HG03457 (cell line): Measurements from ENCODE around the gene MAGI1.
"Not testable (repeated sequence)": the region's sequence is repeated elsewhere in the genome, so short reads cannot be mapped to it uniquely, and the experiment has no call there.

Experiments used
- ATAC-seq: cut with Tn5 transposase; IDR thresholded peaks from one replicate; pipeline ENCODE4 v1.9.1; 2021; ENCODE audit warnings: moderate number of reproducible peaks; ENCODE audit not compliant: unreplicated experiment

The MAGI1 gene

DNA sequence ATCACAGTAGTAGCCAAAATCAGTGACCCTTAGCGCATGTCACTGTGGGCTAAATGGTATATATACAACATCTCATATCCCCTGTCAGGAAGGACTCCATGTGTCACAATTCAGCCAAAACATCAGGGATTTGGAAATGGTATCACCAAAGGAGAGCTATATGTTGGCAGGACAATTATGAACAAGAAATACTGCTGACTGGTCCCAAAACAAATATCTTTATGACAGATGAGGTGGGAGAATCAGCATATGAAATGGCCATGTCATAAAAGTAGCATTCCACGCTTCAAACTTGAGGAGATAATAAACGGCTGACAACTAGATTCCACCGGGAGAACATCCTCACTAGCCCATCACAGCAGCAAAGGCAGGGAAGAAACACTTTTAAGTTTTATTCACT lies 158.4 kb downstream of the MAGI1 start:
- no peak for ATAC-seq

DNA sequence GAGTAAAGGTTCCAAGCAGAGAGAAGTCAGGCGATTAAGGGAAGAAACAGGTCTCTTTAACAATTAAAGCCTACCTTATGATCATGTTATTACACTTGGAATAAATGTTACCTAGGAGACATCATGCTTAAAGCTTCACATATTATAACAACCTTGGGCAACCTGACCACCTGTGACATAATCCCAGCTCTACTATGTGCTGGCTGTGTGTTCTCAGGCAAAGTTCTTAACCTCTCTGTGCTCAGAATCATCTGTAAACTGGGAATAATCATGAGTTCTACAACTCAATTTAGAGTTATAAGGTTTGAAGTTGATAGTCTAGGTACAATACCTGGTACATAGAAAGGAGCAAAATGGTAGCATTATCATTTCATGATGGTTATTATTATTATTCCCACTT lies 159.3 kb downstream of the MAGI1 start:
- no peak for ATAC-seq

DNA sequence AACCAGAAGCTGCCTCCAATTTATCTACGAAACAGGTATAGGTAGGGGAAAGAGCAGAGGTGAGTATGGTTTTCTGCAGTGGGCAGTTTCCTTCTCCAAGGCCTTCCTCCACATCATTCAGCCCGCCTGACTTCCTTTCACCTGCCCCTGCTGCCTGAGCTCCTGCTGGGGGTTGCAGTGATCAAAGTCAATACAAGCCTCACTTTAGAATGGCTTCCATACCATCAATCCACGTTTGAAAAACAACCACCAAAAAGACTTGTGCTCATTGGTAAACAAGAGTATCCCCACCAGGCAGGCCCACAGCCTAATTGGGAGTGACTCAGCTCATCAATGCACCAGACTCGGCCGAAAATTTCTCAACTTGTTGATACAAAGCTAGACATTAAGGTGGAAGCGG lies 159.9 kb downstream of the MAGI1 start:
- no peak for ATAC-seq

DNA sequence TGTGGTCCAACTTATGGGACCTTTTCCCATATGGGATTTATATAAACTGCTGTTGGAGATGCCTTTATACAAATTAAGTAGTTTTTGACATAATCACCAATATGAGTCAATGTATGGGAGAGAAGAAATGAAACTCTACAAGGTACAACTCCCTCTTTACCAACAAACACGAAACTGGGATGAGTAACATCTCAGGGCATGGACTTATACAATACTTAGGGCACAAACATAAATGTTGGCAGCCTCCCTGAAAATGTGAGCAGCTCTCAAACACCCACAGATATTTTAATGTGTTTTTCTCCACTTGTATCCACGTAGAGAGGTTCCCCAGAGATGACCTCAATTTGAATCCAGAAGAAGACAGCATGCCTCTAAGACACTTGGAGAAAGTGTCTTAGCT lies 161.6 kb downstream of the MAGI1 start:
- ATAC-seq: no peak

DNA sequence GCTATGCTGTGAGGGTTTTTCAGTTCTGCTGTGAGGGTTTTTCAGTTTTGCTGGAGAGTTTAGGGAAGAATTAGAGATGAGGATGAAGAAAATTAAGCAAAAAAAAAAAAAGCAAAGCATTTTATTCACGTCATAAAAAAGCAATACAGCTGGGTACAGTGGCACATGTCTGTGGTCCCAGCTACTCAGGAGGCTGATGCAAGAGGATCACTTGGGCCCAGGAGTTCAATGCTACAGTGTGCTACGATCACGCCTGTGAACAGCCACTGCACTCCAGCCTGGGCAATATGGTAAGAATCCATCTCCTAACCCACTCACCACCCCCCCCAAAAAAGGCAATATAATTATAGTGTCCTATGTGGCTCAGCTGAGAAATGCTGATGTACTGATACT lies 162.7 kb downstream of the MAGI1 start:
- no peak for ATAC-seq

DNA sequence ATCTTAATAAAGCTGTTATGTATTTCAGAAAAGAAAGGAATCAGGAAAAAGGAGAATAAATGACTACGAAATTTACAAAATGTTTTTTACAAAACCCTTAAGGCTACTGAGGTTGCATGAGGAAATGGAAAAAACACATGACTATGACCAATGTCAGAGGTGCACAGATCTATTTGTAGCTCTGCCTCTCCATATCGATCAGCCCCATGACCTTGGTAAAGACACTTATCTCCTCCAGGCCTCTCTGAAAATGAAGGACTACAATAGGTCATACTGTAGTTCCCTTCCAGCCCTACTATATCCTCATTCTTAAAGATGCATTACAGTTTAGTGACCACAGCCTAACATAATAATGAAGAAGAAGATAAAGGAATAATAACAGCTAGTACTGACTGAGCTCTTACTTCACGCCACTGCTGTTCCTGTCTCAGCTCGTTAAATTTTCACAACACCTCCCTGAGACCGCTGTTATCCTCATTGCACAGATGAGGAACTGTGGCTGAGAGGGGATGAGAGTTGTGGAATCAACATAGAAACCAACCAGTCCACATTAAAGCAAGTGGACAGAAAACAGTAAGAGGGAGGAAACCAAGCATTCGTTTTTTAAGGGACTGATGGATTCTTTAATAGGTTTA lies 163.2 kb downstream of the MAGI1 start:
- no peak for ATAC-seq

DNA sequence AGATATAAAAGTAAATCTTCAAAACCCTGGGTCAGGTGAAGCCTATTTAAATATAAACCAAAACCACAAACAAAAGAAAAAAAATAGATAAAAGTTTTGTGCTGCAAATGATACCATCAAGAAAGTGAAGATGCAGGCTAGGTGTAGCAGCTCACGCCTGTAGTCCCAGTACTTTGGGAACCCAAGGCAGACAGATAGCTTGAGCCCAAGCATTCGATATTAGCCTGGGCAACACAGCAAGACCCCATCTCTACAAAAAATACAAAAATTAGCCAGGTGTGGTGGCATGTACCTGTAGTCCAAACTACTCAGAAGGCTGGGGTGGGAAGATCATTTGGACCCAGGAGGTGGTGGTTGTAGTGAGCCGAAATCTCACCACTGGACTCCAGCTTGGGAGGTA lies 164.8 kb downstream of the MAGI1 start:
- ATAC-seq: no peak

DNA sequence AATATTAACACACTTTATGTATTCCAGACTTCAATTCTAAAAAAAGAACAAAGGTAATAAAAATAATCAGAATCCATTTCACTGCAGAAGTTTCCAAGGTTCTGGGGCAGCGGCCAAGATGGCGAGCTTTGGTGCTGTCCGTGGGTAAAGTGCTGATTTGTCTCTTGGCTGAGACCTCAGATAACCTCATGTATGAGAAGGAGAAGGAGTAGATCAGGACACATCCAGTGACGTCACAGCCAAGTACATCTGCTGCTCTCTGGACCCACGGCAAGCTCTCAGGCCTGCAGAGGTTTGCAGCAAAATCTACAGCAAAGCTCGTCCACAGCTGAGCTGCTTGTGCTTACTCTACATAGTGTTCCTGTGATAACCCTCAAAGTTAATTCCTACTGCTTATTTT lies 165.7 kb downstream of the MAGI1 start:
- ATAC-seq: no peak

DNA sequence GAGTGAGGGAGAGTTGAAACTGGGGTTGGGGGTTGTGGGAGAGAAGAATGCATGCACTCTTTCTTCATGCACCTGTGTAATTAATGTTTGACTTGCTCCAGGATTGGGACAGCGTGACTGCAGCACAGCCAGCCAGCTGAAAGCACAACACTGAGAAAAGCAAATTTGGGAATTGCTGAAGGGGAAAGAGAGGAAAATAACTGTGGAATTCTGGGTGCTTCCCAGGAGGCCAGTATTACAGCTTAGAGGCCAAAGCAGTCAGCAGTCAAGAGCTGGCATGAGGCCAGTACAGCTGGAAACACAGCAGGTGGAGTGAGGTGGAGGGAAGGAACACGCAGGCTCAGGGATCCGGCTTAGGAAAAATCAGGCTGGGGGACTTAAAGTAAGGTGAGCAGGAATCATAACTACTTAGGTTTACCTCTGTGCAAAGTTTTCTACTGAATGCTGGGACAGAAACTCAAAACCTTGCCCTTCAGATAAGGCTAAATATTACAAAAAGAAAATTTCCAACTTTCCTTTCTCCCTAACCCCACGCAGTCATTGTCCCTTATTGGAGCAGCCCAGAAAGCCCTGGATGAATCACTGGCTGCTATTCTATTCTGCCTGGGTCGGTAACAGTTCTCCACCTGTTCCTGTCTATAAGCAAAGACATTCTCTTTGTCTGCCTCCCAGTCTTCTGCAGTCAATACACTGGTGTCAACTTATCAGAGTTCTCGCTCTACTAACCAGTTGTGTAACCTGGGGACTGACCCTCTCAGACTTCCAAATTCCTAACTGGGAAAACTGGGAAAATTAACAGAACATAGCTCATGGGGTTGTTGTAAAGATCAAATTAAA lies 167.2 kb downstream of the MAGI1 start:
- ATAC-seq: no peak

DNA sequence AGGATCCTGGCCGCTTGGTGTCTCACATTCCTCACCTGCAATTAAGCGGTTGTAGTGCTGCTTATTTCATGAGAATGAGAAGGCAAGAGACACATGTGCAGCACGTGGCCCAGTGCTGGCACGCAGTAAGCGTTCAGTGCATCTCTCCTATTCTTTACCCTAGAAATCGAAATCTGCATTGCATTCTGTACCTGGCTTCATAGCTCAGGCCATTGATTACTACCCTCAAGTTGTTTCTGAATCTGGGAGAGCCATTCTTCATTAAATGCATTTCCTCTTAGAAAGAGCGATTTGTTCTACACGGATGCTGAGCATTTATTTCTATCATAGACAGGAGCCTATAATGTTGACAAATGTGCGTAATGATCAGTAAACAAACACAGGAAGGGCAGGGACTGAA lies 168.9 kb downstream of the MAGI1 start:
- ATAC-seq: no peak

DNA sequence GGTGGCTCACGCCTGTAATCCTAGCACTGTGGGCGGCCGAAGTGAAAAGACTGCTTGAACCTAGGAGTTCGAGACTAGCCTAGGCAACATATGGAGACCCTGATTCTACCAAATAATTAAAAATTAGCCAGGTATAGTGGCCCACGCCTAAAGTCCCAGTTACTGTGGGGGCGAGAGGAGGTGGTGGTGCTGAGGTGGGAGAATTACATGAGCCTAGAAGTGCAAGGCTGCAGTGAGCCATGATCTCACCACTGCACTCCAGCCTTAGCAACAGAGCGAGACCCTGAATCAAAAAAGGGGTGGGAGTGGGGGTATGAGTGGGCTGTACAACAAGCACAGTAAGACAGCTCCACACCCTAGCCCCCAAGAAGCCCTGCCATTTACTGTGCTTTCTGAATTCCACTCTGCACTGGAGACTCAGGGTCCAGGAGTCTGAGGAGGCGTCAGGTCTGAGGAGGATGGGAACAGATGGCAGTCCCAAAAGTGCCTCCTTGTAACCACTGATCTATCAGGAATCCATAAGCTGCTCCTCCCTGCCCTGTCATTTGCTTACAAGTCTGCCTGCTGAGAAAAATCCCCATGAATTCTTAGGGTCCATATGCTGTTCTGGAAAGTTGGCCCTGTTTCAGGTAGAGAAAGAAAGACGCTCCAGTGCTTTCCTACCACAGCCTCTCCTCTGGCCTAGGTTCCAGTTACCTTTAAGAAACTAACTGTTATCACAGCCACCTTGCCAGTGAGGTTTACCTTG lies 171.1 kb downstream of the MAGI1 start:
- no peak for ATAC-seq

DNA sequence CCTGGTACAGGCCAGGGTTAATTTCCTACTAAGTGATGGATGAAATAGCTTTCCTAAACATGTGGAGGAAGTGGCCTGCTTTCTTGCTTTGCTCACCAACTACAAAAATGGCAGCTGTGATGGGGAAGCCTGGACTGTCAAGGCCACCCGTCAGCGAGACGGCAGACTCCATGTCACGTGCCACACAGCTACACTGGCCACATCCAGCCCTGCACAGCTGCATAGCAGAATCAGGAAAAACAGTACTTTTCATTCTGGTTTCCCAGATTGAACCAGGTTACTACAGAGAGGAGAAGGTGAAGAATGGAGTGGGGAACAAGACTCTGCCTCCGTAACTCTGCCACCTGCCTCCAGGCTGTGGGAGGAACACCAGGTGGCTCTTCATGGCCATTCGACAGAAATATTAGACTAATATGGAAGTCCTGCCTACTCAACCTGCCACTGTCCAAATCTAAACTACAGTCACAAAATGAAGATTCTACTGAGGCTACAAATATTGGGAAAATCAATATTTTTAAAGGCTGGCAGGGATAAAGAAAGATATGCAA lies 174.3 kb downstream of the MAGI1 start:
- ATAC-seq: no peak

DNA sequence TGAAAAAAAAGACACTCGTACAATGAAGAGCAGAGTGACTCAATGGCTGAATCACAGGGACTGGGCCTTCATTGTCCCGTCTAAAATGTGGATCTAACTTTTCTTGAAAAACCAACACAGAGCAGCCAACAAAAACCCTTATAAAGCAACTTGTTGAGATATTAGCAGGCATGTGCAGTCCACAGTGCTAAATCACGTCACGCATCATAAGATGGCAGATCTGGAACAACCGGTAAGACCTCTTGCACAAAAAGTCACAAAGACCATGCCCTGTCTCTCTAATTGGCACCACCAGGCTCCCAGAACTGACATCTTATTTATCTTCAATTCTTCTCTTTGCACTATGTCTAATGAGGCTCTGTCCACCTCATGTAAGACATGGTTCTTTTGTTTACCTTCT lies 177.0 kb downstream of the MAGI1 start:
- no peak for ATAC-seq

DNA sequence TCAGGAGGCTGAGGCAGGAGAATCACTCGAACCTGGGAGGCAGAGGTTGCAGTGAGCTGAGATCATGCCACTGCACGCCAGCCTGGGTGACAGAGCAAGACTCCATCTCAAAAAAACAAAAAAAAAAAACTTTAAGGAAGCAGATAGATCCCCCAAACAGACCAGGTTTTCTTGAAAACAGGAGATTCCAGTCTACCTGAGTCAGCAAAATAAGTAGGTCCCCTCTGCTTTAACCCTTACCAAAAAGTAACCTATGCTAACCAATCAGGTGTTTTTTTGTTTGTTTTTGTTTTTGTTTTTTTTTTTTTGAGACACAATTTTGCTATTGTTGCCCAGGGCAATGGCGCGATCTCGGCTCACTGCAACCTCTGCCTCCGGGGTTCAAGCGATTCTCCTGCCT lies 179.1 kb downstream of the MAGI1 start:
- ATAC-seq: not testable (repeated sequence)

DNA sequence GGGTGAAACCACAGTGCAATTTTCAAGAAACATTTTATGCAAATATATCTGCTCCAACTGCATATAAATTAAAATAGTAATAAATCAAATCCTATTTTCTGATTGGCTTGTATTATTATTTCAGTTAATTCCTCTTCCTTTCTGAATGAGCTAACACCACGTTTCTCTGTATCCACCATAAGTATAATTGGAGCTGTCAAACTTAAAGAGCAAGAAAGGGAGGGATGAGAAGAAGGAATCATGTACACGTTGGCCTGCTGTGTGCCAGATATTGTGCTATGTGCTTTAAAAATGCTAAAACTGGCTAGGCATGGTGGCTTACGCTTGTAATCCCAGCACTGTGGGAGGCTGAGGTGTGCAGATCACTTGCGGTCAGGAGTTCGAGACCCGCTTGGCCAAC lies 180.0 kb downstream of the MAGI1 start:
- no peak for ATAC-seq

DNA sequence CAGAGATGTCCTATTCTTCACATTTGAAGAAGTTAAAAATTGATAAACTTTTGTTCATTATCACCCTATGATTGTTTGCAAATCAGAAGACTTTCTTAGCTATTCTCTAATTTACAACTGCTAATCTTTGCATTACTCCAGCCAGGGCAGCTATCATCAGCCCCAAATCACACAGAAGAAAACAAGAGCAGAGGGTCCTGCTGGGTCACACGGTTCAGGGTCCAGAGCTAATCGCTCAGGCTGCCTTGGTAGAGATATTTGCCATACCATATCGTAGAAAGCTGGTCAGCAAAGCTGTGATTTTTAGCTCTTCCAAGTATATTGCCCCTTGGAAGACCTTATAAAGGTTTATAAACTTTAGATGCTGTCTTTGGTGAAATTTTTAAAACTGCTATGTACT lies 181.4 kb downstream of the MAGI1 start:
- ATAC-seq: no peak

DNA sequence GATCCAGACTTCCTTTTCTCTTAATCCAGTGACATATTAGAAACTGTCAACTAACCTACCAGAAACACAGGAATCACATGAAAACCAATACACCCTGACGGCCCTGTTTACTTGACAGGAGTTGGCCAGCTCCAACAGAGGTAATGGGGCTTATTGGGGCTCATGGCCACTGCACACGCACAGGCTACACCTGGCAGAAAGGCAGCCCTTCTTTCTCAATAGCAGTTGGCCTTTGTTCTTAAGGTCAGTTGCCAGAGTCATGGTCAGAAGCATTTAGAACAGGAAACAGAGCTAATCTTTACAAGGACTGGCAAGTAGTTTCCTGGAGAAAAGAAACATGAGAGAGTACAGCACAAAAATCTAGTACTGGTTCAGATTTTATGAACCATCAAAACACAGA lies 181.8 kb downstream of the MAGI1 start:
- ATAC-seq: no peak

DNA sequence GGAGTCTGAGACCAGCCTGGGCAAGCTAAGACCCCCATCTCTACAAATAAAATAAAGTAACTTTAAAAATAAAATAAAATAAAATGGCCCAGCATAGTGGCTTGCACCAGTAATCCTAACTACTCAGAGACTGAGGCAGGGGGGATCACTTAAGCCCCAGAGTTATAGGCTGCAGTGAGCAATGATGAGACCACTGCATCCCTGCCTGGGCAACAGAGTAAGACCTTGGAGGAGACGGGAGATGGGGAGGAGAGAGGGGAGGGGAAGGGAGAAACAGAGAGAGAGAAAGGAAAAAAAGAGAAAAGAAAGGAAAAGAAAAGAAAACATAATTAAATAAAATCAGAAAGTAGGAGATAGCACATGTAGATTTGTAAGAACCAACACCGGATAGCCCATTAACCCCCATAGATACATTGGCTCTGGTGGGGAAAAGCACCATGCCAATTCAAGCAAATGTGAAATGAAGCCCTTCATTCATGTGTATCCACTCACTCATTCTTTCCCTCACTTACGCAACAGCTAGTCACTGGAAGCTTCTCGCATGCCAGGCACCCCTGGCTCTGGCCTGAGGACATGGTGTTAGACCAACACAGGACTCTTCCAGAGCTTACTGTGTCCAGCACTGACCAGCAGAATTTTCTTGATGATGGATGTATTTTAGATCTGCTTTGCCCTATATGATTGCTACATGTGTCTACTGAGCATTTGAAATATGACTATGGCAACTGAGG lies 183.2 kb downstream of the MAGI1 start:
- no peak for ATAC-seq

DNA sequence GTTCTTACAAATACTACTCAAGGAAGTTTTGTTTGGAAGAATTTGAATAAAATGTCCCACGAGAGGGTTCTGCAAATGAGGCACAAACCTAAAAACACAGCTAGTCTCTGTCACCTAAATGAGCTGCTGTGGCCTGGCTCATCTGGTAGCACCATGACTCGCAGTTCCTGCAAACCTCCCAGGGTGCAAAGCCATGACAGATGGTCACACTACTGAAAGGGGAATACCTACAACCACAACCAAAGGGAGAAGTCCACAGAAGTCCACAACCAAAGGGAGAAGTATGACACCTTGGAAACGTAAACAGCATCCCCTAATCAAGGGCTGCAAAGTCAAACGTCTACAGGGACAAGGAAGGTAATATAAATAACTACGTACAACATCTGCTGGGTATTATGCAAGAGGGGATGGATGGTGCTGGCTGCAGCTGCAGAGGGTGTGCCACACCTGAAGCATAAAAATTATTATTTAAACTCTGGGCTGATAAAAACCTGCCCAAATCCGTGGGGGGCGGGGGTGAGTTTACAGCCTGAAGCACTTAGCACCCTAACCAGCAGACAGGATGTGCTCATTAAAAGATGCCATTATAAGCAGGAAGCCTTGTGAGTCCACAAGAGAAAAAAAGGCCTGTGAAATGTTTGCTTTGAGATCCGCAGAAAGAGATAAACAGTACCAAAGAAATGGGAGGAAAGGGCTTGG lies 184.0 kb downstream of the MAGI1 start:
- no peak for ATAC-seq

DNA sequence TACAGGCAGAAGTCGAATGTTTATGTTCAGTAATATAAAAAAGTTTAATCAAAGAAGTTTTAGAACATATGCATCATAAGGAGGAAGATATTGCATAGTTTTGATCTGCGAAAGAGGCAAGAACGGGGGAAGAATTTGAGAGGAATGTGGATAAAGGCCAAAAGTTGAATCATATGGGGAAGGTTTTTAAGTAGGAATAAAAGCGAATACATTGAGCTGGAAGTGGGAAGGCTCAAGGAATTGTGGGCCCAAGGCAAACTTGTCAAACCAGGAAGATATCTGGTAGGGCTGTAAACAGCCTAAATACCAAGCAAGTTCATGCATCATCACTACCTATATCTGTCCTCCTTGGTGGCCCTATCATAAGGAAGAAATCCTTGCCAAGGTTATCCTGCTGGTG lies 186.9 kb downstream of the MAGI1 start:
- no peak for ATAC-seq
